Nephron (organoid): ENCODE results near the gene ZFYVE19.
A peak's percentile ranks its signal among the peaks of the same experiment; 100 is the strongest.

Source experiments
- H3K27ac Mint-ChIP-seq, 3 experiments: 2 replicates each; pipeline ENCODE4 v1.8.0; 2020; ENCODE audit warnings: mixed read lengths in 3 of 3, mild to moderate bottlenecking in 2 of 3, moderate library complexity in 1 of 3
- H3K27me3 Mint-ChIP-seq: 2 replicates; pipeline ENCODE4 v1.8.0; 2021; ENCODE audit warnings: low read depth, mild to moderate bottlenecking, moderate library complexity, mixed read lengths
- H3K36me3 Mint-ChIP-seq: 2 replicates; pipeline ENCODE4 v1.8.0; 2020; ENCODE audit warnings: low read depth, mixed read lengths
- H3K4me1 Mint-ChIP-seq: 2 replicates; pipeline ENCODE4 v1.8.0; 2020; ENCODE audit warnings: mixed read lengths
- H3K4me3 Mint-ChIP-seq, 3 experiments: 2 replicates each; pipeline ENCODE4 v1.8.0; 2020; ENCODE audit warnings: mild to moderate bottlenecking in 3 of 3, mixed read lengths in 3 of 3, moderate library complexity in 2 of 3
- H3K9me3 Mint-ChIP-seq: 2 replicates; pipeline ENCODE4 v1.8.0; 2020; ENCODE audit warnings: mixed read lengths
- TF ChIP-seq, protein P1 (sequence below), 3 experiments: fragments of 200-600 bp; sonication (generic); IDR thresholded peaks; one replicate each; pipeline ENCODE4 v1.5.0; 2021; ENCODE audit warnings: antibody characterized with exemption in 3 of 3; ENCODE audit not compliant: unreplicated experiment in 3 of 3

Gene ZFYVE19

GRCh38 chr15:40773902-40774301 lies 33.0 kb upstream of the ZFYVE19 start:
- no peak overlapping the region for H3K4me3 Mint-ChIP-seq
- H3K9me3 Mint-ChIP-seq: no peaks in the 10 kb centered on the region
- H3K27me3 Mint-ChIP-seq: no peaks in the 10 kb centered on the region
- TF ChIP-seq, protein P1, sequence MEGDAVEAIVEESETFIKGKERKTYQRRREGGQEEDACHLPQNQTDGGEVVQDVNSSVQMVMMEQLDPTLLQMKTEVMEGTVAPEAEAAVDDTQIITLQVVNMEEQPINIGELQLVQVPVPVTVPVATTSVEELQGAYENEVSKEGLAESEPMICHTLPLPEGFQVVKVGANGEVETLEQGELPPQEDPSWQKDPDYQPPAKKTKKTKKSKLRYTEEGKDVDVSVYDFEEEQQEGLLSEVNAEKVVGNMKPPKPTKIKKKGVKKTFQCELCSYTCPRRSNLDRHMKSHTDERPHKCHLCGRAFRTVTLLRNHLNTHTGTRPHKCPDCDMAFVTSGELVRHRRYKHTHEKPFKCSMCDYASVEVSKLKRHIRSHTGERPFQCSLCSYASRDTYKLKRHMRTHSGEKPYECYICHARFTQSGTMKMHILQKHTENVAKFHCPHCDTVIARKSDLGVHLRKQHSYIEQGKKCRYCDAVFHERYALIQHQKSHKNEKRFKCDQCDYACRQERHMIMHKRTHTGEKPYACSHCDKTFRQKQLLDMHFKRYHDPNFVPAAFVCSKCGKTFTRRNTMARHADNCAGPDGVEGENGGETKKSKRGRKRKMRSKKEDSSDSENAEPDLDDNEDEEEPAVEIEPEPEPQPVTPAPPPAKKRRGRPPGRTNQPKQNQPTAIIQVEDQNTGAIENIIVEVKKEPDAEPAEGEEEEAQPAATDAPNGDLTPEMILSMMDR (IDR thresholded peaks at IDR 0.05; ENCODE audit: unreplicated experiment in 3 of 3): no peak
- H3K4me1 Mint-ChIP-seq: peaks cover 12% of the 10 kb centered on the region
- no peak overlapping the region for H3K27ac Mint-ChIP-seq
- H3K36me3 Mint-ChIP-seq: peaks cover 25% of the 10 kb centered on the region

- H3K27ac Mint-ChIP-seq: no peak overlapping the region
- H3K4me1 Mint-ChIP-seq: peaks cover 4% of the 10 kb centered on the region
- peaks cover 32% of the 10 kb centered on the region for H3K36me3 Mint-ChIP-seq
- no peaks in the 10 kb centered on the region for H3K27me3 Mint-ChIP-seq
- H3K4me3 Mint-ChIP-seq: no peak overlapping the region
- no peaks in the 10 kb centered on the region for H3K9me3 Mint-ChIP-seq
- TF ChIP-seq, protein P1 (IDR thresholded peaks at IDR 0.05; ENCODE audit: unreplicated experiment in 3 of 3): no peak
Measured at GRCh38 chr15:40775007-40775406, 31.9 kb upstream of the ZFYVE19 start.

DNA sequence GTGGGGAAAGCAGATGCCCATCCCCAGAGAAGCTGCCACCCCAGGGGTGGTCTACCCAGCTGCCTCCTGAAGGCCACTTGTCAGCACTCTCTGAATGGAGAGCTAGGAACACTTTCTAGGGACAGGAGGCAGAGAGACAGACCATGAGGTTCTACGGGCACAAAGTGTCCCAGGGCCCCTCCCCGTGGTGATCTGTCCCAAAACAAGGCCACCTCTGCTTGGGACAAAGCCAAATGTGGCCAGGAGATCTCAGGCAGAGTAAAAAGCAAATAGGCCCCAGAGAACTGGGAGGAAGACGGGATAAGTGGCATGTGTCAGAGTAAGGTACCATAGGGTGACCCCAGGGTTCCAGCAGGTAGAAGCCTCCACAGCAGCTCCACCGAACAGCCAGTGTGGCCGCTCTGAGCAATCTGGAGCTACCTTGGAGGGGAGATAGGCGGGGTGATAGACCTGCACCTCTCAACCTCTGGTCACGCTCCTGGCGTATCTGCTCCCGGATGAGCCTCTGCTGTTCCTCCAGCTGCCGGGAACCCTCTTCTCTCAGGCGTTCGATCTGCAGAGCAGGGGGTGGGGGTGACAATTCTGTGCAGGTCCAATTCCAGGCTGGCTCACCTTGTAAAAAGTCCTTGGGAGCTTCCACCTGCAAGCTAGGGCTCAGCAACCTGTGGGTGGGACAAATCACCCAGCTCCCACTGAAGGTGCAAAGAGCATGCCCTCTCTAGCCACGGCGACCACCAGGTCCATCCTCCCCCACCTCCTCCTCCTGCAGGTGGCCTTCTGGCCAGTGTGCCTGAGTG lies 31.0 kb upstream of the ZFYVE19 start:
- Mint-ChIP-seq H3K4me1 (no peaks in the 10 kb centered on the region), H3K4me3 (no peak overlapping the region), H3K36me3 (peaks cover 35% of the 10 kb centered on the region), H3K9me3 (no peaks in the 10 kb centered on the region), H3K27me3 (no peaks in the 10 kb centered on the region), H3K27ac (no peak overlapping the region)
- TF ChIP-seq, protein P1 (IDR thresholded peaks at IDR 0.05; ENCODE audit: unreplicated experiment in 3 of 3): no peak

- TF ChIP-seq, protein P1 (IDR thresholded peaks at IDR 0.05; ENCODE audit: unreplicated experiment in 3 of 3): no peak
- Mint-ChIP-seq H3K4me3 (no peak overlapping the region), H3K36me3 (peaks cover 35% of the 10 kb centered on the region), H3K9me3 (no peaks in the 10 kb centered on the region), H3K27ac (no peak overlapping the region), H3K4me1 (no peaks in the 10 kb centered on the region), H3K27me3 (no peaks in the 10 kb centered on the region)
Measured at GRCh38 chr15:40776537-40777141, 30.2 kb upstream of the ZFYVE19 start.

DNA sequence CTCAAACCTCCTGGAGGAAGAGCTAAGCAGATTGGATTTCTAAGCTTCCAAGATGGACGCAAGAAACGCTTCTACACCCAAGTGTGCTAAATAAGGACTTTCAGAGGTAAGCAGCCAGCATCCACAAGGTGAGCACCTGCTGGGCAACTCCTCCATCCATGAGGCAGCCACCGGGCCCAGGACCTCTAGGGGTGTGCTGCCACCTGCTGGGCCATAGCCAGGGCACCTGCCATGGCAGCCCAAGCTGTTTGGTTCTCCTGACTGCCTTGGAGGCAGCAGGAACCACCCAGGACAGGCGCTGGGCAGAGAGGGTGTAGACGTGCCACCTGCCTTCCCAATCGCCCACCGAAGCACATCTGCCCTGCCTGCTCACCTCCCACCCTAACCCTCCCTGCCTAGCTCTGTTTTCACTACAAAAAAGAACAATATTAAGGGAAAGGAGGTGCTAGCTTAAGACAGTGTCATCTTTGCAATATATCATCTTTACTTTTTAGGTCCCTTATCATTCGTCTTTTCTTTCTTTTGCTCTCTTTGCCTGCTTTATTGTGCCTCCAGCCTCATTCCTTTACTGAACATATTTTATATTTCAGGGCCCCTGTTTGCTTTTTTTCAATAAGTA lies 24.2 kb upstream of the ZFYVE19 start:
- Mint-ChIP-seq H3K27ac (no peak overlapping the region), H3K9me3 (no peaks in the 10 kb centered on the region), H3K36me3 (peaks cover 14% of the 10 kb centered on the region), H3K4me1 (no peaks in the 10 kb centered on the region), H3K27me3 (no peaks in the 10 kb centered on the region), H3K4me3 (no peak overlapping the region)
- TF ChIP-seq, protein P1 (IDR thresholded peaks at IDR 0.05; ENCODE audit: unreplicated experiment in 3 of 3): peak; percentile 60 to 72 (median 62)
